HepG2 (cell line): Measurements from ENCODE around the gene RUNX3. TPM values are rescaled to one million over a fixed set of nuclear protein-coding genes. Genes with fewer than 3 reads are reported as not detected.

Source experiments
- CAMTA2 ChIP-seq: sonication (generic); formaldehyde crosslinking; IDR thresholded peaks from 2 replicates; pipeline ENCODE4 v1.4.0; 2020; ENCODE audit warnings: mild to moderate bottlenecking, missing genetic modification reagents, borderline replicate concordance
- CEBPG ChIP-seq: IDR thresholded peaks from 2 replicates; pipeline ENCODE4 v1.6.1; 2016
- FOXP1 ChIP-seq, 2 experiments: fragments of 450-650 bp in 1 of 2; IDR thresholded peaks; 2 replicates each; pipeline ENCODE4 v1.6.1; 2017 to 2018; ENCODE audit warnings: antibody characterized with exemption in 1 of 2
- KDM3A ChIP-seq: IDR thresholded peaks from 2 replicates; pipeline ENCODE4 v1.6.1; 2018; ENCODE audit warnings: low read depth, missing compliant biosample characterization
- PCBP1 ChIP-seq: fragments of 200-400 bp; formaldehyde crosslinking; IDR thresholded peaks from 2 replicates; pipeline ENCODE4 v1.6.1; 2017; ENCODE audit warnings: mild to moderate bottlenecking, low read depth, low read length, borderline replicate concordance
- RBAK ChIP-seq: sonication (generic); formaldehyde crosslinking; IDR thresholded peaks from 2 replicates; pipeline ENCODE4 v1.5.1; 2020; ENCODE audit warnings: mild to moderate bottlenecking, missing genetic modification reagents
- SCMH1 ChIP-seq: sonication (generic); formaldehyde crosslinking; IDR thresholded peaks from 2 replicates; pipeline ENCODE4 v1.9.0; 2021; ENCODE audit warnings: missing genetic modification reagents, mild to moderate bottlenecking, borderline replicate concordance
- TBX2 ChIP-seq: sonication (generic); formaldehyde crosslinking; IDR thresholded peaks from 2 replicates; pipeline ENCODE4 v1.5.0; 2020; ENCODE audit warnings: missing genetic modification reagents, mild to moderate bottlenecking, borderline replicate concordance
- TRIM24 ChIP-seq: sonication (generic); formaldehyde crosslinking; IDR thresholded peaks from 2 replicates; pipeline ENCODE4 v1.8.0; 2022; ENCODE audit warnings: mild to moderate bottlenecking, missing genetic modification reagents
- ZIK1 ChIP-seq: sonication (generic); formaldehyde crosslinking; IDR thresholded peaks from 2 replicates; pipeline ENCODE4 v1.5.0; 2020; ENCODE audit warnings: mild to moderate bottlenecking, low read depth, missing genetic modification reagents, borderline replicate concordance
- ZNF333 ChIP-seq: sonication (generic); formaldehyde crosslinking; IDR thresholded peaks from 2 replicates; pipeline ENCODE4 v1.4.0; 2020; ENCODE audit warnings: mild to moderate bottlenecking, missing genetic modification reagents, borderline replicate concordance
- ZNF44 ChIP-seq: sonication (generic); formaldehyde crosslinking; IDR thresholded peaks from 2 replicates; pipeline ENCODE4 v1.5.1; 2020; ENCODE audit warnings: mild to moderate bottlenecking, missing genetic modification reagents
- ZNF496 ChIP-seq: sonication (generic); formaldehyde crosslinking; IDR thresholded peaks from 2 replicates; pipeline ENCODE4 v1.8.1; 2023; ENCODE audit warnings: mild to moderate bottlenecking, moderate library complexity, missing genetic modification reagents; ENCODE audit not compliant: insufficient replicate concordance
- ZNF773 ChIP-seq: sonication (generic); formaldehyde crosslinking; IDR thresholded peaks from 2 replicates; pipeline ENCODE4 v1.4.0; 2020; ENCODE audit warnings: missing genetic modification reagents, borderline replicate concordance
- ZNF788 ChIP-seq: sonication (generic); formaldehyde crosslinking; IDR thresholded peaks from 2 replicates; pipeline ENCODE4 v1.5.0; 2020; ENCODE audit warnings: mild to moderate bottlenecking, missing genetic modification reagents, borderline replicate concordance
- ZNF790 ChIP-seq: sonication (generic); formaldehyde crosslinking; IDR thresholded peaks from 2 replicates; pipeline ENCODE4 v1.8.0; 2022; ENCODE audit warnings: missing genetic modification reagents, mild to moderate bottlenecking, borderline replicate concordance
- polyA plus RNA-seq, 8 experiments: library from polyadenylated mRNA; depleted of rRNA in 3 of 8; stranded (reverse) in 7 of 8; unstranded in 1 of 8; fragments of >200 nt; fragmentation: Illumina TruSeq in 4 of 8; extraction: Trizol in 4 of 8; gene quantifications; 2 replicates each; pipeline versions ENCODE4 v1.2.1 to v1.2.3, GENCODE V29; 2011 to 2016; ENCODE audit warnings: low read depth in 4 of 8, missing spikeins in 1 of 8, mixed read lengths in 1 of 8; ENCODE audit not compliant: insufficient read depth in 1 of 8
- total RNA-seq, 5 experiments: library from RNA; depleted of rRNA; stranded (reverse); fragments of >200 nt; fragmentation: Illumina TruSeq; extraction: Trizol; gene quantifications; 2 replicates each; pipeline ENCODE4 v1.2.3, GENCODE V29; 2016; ENCODE audit warnings: low read depth in 1 of 5
- TF ChIP-seq, protein P1 (sequence below): sonication (generic); formaldehyde crosslinking; IDR thresholded peaks from 2 replicates; pipeline ENCODE4 v1.5.1; 2020; ENCODE audit warnings: missing genetic modification reagents, mild to moderate bottlenecking, borderline replicate concordance
- TF ChIP-seq, protein P2 (sequence below): sonication (generic); formaldehyde crosslinking; IDR thresholded peaks from 2 replicates; pipeline ENCODE4 v1.5.1; 2020; ENCODE audit warnings: missing genetic modification reagents, mild to moderate bottlenecking, borderline replicate concordance
- TF ChIP-seq, protein P3 (sequence below): sonication (generic); formaldehyde crosslinking; IDR thresholded peaks from 2 replicates; pipeline ENCODE4 v1.4.0; 2020; ENCODE audit warnings: missing genetic modification reagents, low read depth, mild to moderate bottlenecking, borderline replicate concordance
- TF ChIP-seq, protein P4 (sequence below): sonication (generic); formaldehyde crosslinking; IDR thresholded peaks from 2 replicates; pipeline ENCODE4 v1.4.0; 2020; ENCODE audit warnings: mild to moderate bottlenecking, missing genetic modification reagents
- TF ChIP-seq, protein P5 (sequence below): sonication (generic); formaldehyde crosslinking; IDR thresholded peaks from 2 replicates; pipeline ENCODE4 v1.4.0; 2020; ENCODE audit warnings: mild to moderate bottlenecking, missing genetic modification reagents

The RUNX3 gene
- total and polyA plus RNA-seq, 2 of the 13 experiments (the other 11 are each of a cell fraction or from before 2014, with no cell fraction given), result 0.04 to 0.22 TPM

DNA sequence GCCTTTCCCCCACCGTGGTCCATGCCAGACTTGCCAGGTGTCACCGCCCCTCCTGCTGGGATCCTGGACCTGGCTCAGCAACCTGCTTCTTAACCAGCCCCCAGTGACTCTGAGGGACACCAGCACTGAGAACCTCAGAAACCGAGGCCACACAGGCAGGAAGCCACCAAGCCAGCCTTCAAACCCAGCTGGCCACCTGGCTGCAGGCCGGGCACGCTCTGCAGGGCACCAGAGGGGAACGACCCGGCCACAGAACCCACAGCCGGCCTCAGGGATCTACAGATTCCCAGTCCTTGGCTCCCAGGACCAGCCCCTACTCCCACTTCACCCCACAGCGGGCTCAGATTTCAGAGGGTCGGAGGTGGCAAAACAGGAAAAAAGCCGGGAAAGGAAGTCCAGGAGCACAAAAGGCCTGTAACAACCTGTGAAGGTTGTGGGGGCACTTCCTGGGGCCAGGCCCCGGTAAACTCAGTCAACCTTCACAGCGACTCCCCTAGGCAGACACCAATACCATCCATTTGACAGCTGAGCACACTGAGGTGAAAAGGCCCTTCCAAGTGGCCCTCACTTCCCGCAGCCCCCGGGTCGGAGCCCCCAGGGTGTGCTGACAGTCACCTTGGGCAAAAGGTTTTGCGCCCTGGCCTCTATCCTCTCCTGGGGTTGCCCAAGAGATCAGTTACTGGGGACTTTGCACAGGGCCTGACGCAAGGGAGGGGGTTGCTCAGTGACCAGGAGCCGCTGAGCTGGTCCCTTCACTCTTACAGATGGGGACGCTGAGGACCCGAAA is 14.1 kb downstream of the RUNX3 start (continued):
- TF ChIP-seq, protein P1, sequence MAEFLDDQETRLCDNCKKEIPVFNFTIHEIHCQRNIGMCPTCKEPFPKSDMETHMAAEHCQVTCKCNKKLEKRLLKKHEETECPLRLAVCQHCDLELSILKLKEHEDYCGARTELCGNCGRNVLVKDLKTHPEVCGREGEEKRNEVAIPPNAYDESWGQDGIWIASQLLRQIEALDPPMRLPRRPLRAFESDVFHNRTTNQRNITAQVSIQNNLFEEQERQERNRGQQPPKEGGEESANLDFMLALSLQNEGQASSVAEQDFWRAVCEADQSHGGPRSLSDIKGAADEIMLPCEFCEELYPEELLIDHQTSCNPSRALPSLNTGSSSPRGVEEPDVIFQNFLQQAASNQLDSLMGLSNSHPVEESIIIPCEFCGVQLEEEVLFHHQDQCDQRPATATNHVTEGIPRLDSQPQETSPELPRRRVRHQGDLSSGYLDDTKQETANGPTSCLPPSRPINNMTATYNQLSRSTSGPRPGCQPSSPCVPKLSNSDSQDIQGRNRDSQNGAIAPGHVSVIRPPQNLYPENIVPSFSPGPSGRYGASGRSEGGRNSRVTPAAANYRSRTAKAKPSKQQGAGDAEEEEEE, result no peak
- TF ChIP-seq PCBP1 (no peak), ZNF788 (CRISPR knock-in tag) (peak; percentile 26; the same call in 1 of the 2 replicates), ZNF790 (CRISPR knock-in tag) (no peak), KDM3A (CRISPR knock-in tag) (no peak), RBAK (CRISPR knock-in tag) (no peak), ZIK1 (CRISPR knock-in tag) (no peak), ZNF773 (no peak), ZNF333 (CRISPR knock-in tag) (no peak), SCMH1 (no peak), FOXP1 (IDR thresholded peaks at IDR 0.05) (no peak), FOXP1 (CRISPR knock-in tag; IDR thresholded peaks at IDR 0.05) (peak; percentile 5; the same call in 1 of the 2 replicates), CEBPG (CRISPR knock-in tag) (peak; percentile 92), TRIM24 (CRISPR knock-in tag) (peak; percentile 46; the same call in 1 of the 2 replicates), ZNF44 (0 out of 2 replicates have a peak, but pooled peaks have one; percentile 45), CAMTA2 (CRISPR knock-in tag) (no peak), TBX2 (CRISPR knock-in tag) (peak; percentile 79; the same call in 1 of the 2 replicates), ZNF496 (CRISPR knock-in tag) (no peak)
- TF ChIP-seq, protein P2, sequence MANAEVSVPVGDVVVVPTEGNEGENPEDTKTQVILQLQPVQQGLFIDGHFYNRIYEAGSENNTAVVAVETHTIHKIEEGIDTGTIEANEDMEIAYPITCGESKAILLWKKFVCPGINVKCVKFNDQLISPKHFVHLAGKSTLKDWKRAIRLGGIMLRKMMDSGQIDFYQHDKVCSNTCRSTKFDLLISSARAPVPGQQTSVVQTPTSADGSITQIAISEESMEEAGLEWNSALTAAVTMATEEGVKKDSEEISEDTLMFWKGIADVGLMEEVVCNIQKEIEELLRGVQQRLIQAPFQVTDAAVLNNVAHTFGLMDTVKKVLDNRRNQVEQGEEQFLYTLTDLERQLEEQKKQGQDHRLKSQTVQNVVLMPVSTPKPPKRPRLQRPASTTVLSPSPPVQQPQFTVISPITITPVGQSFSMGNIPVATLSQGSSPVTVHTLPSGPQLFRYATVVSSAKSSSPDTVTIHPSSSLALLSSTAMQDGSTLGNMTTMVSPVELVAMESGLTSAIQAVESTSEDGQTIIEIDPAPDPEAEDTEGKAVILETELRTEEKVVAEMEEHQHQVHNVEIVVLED (CRISPR knock-in tag), result peak; percentile 52; the same call in 1 of the 2 replicates
- TF ChIP-seq, protein P3, sequence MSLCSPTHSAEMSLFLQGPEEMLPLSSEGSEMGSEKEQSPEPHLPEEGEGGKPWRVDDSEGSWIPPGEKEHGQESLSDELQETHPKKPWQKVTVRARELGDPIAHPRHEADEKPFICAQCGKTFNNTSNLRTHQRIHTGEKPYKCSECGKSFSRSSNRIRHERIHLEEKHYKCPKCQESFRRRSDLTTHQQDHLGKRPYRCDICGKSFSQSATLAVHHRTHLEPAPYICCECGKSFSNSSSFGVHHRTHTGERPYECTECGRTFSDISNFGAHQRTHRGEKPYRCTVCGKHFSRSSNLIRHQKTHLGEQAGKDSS, result peak; percentile 87; the same call in 1 of the 2 replicates
- TF ChIP-seq, protein P4, sequence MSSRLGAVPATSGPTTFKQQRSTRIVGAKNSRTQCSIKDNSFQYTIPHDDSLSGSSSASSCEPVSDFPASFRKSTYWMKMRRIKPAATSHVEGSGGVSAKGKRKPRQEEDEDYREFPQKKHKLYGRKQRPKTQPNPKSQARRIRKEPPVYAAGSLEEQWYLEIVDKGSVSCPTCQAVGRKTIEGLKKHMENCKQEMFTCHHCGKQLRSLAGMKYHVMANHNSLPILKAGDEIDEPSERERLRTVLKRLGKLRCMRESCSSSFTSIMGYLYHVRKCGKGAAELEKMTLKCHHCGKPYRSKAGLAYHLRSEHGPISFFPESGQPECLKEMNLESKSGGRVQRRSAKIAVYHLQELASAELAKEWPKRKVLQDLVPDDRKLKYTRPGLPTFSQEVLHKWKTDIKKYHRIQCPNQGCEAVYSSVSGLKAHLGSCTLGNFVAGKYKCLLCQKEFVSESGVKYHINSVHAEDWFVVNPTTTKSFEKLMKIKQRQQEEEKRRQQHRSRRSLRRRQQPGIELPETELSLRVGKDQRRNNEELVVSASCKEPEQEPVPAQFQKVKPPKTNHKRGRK (CRISPR knock-in tag), result no peak
- TF ChIP-seq, protein P5, sequence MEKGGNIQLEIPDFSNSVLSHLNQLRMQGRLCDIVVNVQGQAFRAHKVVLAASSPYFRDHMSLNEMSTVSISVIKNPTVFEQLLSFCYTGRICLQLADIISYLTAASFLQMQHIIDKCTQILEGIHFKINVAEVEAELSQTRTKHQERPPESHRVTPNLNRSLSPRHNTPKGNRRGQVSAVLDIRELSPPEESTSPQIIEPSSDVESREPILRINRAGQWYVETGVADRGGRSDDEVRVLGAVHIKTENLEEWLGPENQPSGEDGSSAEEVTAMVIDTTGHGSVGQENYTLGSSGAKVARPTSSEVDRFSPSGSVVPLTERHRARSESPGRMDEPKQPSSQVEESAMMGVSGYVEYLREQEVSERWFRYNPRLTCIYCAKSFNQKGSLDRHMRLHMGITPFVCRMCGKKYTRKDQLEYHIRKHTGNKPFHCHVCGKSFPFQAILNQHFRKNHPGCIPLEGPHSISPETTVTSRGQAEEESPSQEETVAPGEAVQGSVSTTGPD (CRISPR knock-in tag), result no peak
